ENCODE data around the gene XYLB.

The XYLB gene

DNA sequence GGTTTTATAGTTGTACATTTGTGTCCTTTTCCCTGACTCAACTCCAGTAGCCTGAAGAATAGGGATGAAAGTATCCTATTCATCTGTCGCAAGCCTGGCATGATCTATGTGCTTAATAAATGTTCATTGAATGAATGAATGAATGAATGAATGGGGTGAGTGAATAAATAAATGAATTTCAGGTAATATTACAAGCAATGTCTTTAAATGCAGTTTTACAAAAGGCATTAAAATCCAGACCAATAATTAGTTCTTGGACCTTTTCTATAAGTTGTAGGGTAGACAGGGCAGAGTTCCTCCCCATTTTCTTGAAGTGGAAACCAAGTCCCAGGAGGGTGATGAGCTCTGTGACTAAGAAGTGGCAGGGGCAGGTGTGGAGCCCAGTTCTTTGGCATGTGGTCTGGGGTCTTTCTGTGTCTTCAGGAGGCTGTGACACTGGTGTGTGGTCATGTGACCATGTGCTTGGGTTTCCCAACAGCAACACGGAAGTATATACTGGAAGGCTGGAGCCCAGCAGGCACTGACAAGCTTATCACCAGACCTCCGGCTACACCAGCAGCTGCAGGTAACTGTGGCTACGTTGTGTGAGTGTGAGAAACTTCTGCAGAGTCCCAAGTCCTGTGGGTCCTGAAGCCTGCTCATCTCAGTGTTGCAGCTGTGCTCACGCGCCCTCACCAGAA is 18.3 kb downstream of the XYLB start:
- DNase-seq (ENCODE audit: low spot score), result no peak

DNA sequence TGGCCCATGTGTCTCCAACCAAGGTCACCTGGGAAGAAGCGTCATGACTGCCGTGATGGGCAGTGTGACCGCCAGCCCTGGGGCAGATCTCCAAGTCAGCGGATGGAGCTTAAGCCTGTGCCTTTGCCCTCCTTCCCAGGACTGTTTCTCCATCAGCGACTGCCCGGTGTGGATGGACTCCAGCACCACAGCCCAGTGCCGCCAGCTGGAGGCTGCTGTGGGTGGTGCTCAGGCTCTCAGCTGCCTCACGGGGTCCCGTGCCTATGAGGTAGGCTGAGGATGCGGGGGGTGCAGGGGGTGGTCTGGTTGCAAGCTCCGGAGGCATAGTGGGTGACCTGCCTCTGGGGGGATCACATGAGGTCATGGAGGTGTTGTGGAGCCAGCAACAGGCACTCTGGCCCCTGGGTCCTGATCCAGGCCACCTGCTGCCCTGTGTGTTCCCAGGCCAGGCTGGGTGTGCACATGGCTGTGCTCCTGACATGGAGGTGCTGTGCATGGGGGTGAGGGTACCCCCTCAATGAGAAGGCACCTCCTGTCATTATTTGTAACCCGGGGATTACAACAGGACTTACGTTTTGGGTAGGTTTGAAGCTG is 19.0 kb downstream of the XYLB start:
- DNase-seq (ENCODE audit: low spot score), result no peak

DNA sequence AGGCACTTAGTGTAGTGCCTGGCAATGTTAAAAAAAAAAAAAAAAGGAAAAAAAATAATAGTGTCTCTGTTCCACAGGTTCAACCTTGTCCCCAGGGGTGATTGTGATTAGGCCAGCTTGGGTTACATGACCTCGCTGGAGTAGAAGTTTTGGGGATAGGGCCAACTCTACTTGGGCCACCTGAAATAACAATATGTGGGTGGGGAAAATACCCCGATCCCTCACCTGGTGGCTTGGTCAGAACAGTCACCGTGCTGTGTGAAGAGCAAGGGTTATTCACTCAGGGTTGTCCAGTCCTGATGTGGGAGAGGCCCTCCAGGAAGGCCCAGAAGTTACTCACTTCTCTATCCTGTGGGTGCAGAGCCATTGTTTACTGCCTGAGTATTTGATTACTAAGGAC is 19.5 kb downstream of the XYLB start:
- DNase-seq (ENCODE audit: low spot score), result no peak

DNA sequence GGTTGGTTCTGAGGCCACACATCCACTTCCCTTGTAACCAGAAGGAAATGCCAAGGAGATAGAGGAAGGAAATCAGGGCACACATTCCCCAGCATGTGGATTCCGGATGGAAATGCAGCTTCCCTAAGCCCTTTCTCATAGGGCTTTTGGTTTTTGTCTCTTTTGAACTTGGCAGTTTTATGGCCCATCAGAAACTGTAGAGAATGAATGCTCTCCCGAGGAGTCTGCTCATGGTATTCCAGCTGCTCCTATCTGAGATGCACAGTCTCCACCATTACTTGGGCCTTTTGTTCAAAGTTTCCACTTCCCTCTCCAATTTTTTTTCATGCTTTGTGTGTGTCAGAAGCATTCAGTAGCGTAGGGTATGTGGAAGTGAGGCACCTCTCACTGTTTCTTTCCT is 21.2 kb downstream of the XYLB start:
- DNase-seq (ENCODE audit: low spot score), result no peak

DNA sequence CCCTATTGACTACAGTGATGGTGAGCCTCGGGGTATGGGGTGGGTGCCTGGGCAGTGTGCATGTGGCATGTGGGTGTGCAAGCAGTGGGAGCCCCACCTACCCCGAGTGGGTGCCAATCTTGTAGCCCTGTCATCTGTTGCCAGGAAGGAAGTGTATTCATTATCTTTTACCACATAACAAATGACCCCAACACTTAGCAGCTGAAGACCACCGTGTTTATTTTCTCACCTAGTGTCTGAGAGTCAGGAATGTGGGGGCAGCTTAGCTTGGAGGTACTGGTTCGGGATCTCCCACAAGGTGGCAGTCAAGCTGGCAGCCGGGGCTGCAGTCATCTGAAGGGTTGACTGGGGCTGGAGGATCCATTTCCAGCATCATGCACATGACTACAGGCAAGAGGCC is 21.7 kb downstream of the XYLB start:
- DNase-seq (ENCODE audit: low spot score), result no peak

DNA sequence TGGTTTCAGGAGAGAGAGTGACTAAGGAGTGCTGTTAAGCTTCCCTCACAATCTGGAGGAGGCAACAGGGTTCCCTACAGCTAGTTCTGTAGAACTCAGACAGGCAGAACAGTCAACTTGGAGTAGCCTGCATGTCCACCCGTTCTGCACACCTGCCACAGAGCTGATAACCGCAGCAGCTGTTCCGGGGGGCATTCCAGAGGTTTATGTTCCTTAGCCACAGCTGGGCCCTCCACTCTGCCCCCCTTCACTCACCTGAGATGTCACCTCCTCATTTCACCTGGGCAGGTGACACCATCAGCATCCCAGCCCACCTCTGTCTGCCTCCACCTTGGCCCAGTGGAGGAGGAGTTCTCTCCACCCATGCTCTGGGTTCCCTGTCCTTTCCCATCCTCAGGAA is 22.6 kb downstream of the XYLB start:
- DNase-seq (ENCODE audit: low spot score), result no peak

DNA sequence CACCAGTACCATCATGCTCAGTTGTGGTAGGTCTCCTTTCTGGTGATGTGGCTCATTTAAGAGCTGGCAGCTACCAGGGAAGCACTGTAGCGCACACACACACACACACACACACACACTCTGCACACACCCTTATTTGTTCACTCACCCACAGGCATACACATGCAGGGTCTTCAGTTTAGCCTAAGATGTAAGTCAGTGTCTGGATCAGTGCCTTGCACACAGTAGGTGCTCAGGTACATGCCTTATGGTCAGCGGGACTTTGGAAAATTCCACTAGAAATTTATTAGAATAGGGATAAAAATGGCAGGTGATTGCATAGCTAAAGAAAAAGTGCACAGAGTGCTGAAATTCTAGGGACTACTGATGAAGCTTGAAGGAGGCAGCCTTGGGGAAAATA is 23.6 kb downstream of the XYLB start:
- no peak for DNase-seq (ENCODE audit: low spot score)

DNA sequence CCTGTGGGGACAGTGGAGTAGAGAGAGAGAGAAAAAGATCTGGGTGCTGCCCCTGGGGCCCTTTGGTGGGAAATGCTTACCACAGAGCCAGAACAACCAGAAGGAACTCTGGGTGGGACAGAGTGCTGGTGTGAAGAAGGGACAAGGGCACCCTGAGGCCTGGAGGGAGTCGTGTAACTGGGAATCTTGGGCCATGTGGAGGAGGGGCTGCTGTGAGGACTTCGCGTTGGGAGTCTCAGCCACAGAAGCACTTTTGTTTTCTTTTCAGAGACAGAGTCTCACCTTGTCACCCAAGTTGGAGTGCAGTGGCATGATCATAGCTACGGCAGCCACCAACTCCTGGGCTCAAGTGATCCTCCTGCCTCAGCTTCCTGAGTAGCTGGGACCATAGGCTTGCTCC is 24.3 kb downstream of the XYLB start:
- no peak for DNase-seq (ENCODE audit: low spot score)

DNA sequence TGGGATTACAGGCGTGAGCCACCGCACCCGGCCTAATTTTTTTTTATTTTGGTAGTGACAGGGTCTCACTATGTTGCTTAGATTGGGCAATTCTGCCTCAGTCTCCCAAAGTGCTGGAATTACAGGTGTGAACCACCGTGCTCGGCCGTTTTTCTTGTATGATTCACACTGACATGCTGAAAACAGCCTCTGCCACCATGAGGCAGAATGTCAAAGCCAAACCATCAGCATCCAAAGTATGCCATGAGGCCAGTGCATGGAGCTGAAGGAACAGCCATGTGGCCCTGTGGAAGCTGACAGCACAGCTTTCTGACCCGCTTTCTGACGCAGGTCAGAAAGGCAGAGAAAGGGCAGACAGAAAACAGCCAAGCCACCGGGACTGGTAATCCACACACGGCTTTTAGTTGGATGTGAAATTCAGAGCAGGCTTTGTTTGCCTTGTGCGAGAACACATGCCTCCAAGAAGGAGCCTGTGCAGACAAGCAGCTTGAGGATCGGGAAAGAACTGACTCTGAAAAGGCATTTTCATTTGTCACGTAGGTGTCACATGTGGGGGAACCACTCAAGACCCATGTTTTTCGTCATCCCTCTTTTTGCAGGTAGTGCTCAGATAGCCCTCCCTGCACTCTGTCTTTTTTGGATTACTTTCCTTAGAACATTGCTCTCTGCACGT is 25.1 kb downstream of the XYLB start:
- no peak for DNase-seq (ENCODE audit: low spot score)

DNA sequence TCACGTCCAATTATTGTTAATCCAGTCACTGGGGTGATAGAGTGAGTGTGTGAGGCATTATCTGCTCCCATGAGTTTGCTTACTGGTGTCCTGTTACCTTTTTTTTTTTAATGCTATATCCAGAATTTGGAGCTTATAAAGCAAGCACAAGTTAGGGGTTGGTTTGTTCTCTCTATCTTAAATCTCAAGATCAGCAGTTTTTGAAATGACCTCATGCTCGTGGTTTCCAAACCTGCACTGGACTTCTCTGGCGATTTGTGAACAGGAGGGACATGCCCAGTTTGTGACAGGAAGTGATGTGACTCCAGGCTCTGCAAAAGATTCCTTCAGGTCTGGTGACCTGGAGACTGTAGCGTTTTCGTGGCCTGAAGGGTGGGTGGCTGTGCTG is 25.6 kb downstream of the XYLB start:
- DNase-seq (ENCODE audit: low spot score), result no peak

DNA sequence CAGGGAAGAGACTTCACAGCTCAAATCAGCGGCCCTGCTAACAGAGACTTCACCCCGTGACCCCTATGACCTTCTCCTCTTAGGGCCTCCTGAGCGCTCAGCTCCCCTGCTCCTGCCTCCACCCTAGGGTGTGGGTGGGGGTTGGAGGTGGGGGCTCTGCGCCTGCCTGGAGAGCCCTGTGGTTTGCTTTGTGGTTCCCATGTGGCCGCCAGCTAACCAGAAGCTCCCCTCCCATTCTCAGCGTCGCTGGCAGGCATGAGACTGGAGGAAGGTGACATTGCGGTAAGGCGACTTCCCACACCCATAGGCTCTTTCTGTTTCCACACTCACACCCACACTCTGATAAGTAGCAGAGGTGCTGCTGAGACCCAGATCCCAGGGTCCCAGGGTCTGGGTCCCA is 27.6 kb downstream of the XYLB start:
- no peak for DNase-seq (ENCODE audit: low spot score)

DNA sequence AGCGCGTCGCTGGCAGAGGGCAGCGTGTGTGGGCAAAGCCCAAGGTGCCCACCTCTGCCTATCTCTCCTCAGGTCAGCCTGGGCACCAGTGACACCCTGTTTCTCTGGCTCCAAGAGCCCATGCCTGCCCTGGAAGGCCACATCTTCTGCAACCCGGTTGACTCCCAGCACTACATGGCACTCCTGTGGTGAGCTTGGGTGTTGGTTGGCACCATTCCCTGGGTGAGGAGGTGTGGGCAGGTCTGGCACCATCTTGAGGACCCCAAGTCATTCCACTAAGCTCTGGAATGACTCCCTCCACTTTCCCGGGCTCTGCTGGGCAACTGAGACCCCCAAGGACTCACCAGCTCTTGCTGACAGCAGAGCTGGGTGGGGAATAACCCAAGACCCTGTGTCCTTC is 28.5 kb downstream of the XYLB start:
- no peak for DNase-seq (ENCODE audit: low spot score)

DNA sequence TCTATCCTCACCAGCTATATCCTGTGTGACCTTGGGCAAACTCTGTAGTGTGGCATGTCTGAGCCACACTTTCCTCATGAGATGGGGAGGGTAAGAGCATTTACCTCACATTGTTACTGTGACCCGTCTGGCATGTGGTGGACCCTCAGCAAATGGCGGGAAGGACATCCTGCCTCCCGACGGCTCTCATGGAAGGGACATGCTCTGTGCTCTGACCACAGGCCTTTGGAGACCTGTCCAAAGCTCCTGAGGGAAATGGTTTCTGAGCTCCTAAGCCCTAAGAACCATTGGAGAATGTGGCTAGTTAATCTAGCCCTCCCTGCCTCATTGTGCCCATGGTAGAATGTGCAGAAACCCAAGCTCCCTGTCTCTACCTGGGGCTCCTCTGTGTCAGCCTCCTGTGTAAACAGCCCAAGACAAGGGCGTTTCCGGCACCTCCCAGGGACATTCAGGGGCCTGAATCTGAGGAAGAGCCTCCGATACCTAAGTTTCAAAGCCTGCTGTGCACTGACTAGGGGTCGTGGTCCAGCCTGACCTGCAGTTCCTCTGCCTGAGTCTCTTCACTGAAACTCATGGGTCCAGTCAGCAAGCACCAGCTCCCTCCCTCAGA is 29.0 kb downstream of the XYLB start:
- DNase-seq (ENCODE audit: low spot score), result no peak

DNA sequence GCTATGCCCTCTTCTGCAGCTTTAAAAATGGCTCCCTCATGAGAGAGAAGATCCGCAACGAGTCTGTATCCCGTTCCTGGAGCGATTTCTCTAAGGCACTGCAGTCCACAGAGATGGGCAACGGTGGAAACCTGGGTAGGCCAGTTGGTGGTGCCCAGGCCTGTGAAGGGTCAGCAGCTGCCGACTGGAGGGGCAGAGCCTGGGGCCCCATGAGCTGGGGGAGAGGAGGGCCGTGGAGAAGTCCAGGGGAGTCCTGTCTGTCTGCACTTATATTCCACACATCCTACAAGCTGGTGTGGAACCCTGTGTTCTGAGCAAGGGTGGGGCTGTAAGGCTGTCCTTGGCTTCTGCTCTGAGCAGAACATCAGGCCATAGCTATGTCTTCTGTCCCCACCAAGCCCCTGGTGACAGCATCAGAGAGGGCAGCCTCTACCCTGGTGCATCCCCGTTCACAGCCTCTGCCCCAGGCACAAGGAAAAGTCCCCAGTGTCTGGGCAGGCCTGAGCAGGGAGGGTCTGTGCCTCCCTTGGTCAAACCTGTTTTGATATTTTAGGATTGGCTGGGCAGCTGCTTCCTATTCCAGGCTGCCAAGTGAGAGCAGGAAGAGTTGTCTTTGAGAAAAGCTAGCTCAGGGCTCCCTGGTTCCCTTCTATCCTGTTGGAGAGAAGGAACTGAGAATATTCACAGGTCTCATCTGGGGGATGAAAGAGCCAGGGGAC is 29.7 kb downstream of the XYLB start:
- no peak for DNase-seq (ENCODE audit: low spot score)

DNA sequence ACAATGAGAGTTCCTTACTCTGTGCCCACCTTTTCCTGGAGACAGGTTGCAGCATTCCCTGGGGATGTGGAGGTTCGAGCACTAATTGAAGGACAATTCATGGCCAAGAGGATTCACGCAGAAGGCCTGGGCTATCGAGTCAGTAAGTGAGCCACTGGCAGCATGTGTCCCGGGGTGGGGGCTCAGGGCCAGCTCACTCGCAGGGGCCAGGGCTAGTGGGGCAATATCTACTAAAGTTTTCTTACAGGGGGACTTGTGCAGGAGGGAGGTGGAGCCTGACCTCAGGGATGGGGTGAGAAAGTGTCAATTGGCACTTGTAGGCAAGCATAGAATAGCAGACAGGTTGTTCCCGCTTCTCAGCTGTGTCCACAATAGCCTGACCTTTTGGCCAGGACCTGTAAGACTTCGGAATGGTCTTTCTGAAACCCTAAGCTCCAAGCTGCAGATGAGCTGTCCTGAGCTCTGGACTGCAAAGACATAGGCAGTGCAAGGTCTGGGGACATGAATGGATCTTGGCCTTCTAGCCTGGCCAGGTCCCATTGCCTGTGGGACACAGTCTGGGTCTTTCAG is 32.7 kb downstream of the XYLB start:
- DNase-seq (ENCODE audit: low spot score), result no peak

DNA sequence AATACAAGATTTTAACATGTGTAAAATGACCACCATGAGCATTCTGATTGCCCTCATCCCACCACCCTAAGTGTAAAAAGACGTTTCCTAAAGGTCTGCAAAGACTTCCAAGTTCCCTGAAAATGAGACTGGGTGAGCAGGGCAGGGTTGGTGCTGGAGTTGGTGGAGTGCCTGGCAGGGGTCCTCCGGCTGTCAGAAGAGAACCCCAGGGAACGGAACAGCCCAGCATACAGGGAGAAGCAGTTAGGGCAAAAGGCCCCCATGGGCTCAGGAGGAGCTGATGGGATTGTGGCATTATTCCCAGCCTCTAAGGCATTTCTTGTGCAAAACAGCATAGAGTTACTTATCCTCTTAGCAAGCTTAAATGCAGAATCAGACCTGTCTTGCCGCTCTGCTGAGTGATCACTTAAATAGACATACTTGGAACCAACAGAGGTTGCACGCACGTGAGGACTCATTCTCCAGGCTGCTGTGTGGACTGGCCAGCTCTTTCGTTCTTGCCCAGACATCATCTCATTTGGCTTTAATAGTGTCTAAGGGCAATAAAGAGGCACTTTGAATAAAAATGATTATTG is 36.0 kb downstream of the XYLB start:
- no peak for DNase-seq (ENCODE audit: low spot score)

DNA sequence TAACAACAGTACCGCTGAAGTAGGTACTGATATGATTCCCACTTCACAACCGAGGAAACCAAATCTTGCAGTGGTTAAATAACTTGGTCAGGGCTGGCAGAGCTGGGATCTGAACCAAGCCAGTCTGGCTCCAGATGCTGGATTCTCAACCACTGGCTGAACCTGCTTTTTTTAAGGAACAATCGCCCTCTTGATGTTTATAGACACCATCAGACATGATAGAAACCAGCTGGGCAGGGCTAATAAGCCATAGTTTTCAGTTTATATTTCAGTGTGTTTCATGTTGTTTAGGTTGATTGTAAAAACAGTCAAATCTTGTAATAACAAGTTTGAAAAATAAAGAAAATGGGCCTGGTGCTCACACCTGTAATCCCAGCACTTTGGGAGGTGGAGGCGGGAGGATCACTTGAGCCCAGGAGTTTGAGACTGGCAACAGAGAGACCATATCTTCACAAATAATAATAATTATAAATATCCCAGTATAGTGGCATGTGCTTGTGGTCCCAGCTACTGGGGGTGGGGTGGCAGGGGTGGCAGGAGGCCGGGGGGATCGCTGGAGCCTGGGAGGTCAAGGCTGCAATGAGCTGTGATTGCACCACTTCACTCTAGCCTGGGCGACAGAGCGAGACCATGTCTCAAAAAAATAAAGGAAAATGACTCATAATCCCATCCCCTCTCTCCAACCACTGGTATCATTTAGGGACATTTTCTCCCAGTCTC is 36.7 kb downstream of the XYLB start:
- no peak for DNase-seq (ENCODE audit: low spot score)

DNA sequence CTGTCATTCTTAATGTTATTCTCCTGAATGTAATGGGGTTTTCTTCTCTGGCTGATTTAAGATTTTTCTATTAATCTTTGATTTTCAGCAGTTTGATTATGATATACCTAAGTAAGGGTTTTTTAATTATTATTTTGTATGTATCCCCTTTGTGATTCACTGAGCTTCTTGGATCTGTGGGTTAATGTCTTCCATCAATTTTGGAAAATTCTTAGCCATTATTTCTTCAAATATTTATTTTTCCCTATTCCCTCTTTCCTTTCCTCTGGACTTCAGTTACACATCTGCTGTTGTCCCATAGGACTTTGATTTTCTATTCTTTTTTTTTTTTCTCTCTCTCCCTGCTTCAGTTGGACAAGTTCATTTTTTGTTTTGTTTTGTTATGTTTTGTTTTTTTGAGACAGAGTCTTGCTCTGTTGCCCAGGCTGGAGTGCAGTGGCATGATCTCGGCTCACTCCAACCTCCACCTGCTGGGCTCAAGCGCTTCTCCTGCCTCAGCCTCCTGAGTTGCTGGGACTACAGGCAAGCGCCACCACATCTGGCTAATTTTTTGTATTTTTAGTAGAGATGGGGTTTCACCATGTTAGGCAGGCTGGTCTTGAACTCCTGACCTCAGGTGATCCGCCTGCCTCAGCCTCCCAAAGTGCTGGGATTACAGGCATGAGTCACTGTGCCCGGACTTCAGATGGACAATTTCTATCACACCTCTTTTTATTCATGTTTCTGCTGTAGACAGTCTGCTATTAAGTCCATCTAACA is 40.6 kb downstream of the XYLB start:
- no peak for DNase-seq (ENCODE audit: low spot score)

DNA sequence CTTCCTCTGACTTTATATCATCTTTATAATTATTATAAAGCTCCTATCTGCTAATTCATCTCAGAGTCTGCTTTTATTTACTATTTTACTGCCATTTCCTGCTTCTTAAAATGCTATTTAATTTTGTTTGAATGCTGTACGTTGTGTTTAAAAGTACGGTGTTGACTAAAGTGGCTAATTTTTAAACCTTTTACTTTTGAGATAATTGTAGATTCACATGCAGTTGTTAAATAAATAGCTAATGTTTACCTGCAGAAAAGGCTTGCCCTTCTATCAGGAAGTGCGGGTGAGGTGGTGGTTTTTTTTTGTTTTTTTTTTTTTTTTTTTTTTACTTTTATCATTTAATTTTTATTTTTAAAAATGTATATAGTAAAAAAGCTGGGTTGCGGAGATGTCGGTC is 41.3 kb downstream of the XYLB start:
- DNase-seq (ENCODE audit: low spot score), result no peak

DNA sequence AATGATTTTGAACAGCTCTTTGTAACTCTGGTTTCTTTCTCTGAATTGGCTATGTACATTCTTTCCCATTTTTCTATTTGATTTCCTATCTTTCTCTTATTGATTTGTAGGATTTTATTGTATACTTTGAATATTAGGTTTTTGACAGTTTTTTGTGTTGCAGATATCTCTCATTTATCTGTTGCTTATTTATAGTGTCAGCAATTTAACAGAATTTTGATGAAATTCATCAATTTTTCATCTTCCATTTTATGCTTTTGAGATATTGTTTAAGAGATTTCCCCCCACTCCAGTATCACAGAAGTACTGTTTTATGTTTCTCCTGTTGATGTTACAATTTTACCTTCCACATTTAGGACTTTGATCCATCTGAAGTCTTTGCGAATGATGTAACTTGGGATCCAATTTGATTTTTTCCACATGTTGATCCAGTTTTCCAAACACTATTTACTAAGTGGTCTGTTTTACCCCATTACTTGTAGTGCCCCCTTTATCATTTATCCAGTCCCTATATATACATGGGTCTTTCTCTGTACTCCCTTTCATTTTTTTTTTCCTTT is 46.1 kb downstream of the XYLB start:
- DNase-seq (ENCODE audit: low spot score), result no peak
